ENCODE data around the gene ATG16L2. TPM values are rescaled to one million over a fixed set of nuclear protein-coding genes. Genes with fewer than 3 reads are reported as not detected.

Gene ATG16L2
- total and polyA plus RNA-seq, 2 of the 4 experiments (the other 2 are of a cell fraction): 1.3 to 12.7 TPM

- Histone ChIP-seq H2BK20ac (ENCODE audit: low read depth, low read length) (no peak overlapping the region), H4K20me1 (ENCODE audit: insufficient read depth, low read length) (peaks cover 5% of the 10 kb centered on the region; the same call in 1 of the 2 replicates), H3K23ac (ENCODE audit: low read depth, low read length) (no peak overlapping the region), H3K36me3 (ENCODE audit: control insufficient read depth, insufficient read depth, low read length) (no peaks in the 10 kb centered on the region), H3K56ac (ENCODE audit: extremely low read depth, insufficient read depth, low read length) (no peak overlapping the region), H3K4me2 (ENCODE audit: low read depth, low read length) (no peak overlapping the region), H3K4me1 (ENCODE audit: control insufficient read depth, insufficient read depth, low read length) (peaks cover 16% of the 10 kb centered on the region), H2AK5ac (ENCODE audit: low read depth, low read length) (no peak overlapping the region), H3K9me3 (ENCODE audit: control insufficient read depth, insufficient read depth, low read length) (no peaks in the 10 kb centered on the region), H2BK15ac (ENCODE audit: low read depth, low read length) (no peak overlapping the region), H3K4me3 (ENCODE audit: insufficient read depth, low read depth, low read length) (no peak overlapping the region), H3K18ac (ENCODE audit: low read depth, low read length) (no peak overlapping the region), H4K91ac (ENCODE audit: insufficient read depth, low read depth, low read length) (no peak overlapping the region), H2AK9ac (replicated peaks; ENCODE audit: low read depth, low read length, poor library complexity) (no peak overlapping the region), H2AFZ (replicated peaks; ENCODE audit: low read length, poor library complexity) (peak overlapping the region; percentile 8), H4K5ac (ENCODE audit: low read depth, low read length) (no peak overlapping the region), H2BK120ac (ENCODE audit: low read depth, low read length) (no peak overlapping the region), H3K27me3 (ENCODE audit: control insufficient read depth, insufficient read depth, low read length) (no peaks in the 10 kb centered on the region), H3K27ac (ENCODE audit: insufficient read depth, low read length) (no peak overlapping the region), H4K8ac (ENCODE audit: low read depth in 2 of 2, low read length in 2 of 2) (no peak overlapping the region), H3K14ac (replicated peaks; ENCODE audit: low read depth, low read length) (no peak overlapping the region), H3K79me1 (ENCODE audit: low read depth in 1 of 2, low read length in 2 of 2) (peaks cover 0 to 45% of the 10 kb centered on the region in 2 experiments; a peak in 2 of 4 replicates), H2BK5ac (ENCODE audit: low read depth, low read length, poor library complexity, severe bottlenecking) (no peak overlapping the region), H3K9me1 (ENCODE audit: insufficient read depth, low read length) (peaks cover 14% of the 10 kb centered on the region), H3K4ac (ENCODE audit: low read depth, low read length) (no peak overlapping the region), H3K9ac (ENCODE audit: low read depth, low read length) (no peak overlapping the region)
- DNase-seq (peak; percentile 65), ATAC-seq (ENCODE audit: low read depth) (no peak)
- CTCF ChIA-PET: no interaction called here
- dilution Hi-C loops (cut with HindIII; ENCODE audit: low sequenced_read_pairs, unreplicated experiment) (no loop called here), intact Hi-C loops (cut with micrococcal nuclease) (no loop called here), in situ Hi-C loops (cut with MboI; ENCODE audit: low sequenced_read_pairs) (no loop called here)
- BruUV-seq (replicated peaks): TSS peak; percentile 34
- POLR2A ChIA-PET (ENCODE audit: unreplicated experiment): no interaction called here
- TF ChIP-seq RCOR1 (IDR thresholded peaks at IDR 0.05; ENCODE audit: insufficient replicate concordance, low read length): no peak
- TF ChIP-seq CEBPB (IDR thresholded peaks at IDR 0.05; ENCODE audit: low read depth, low read length): peak; percentile 56; the same call in 1 of the 2 replicates
- WGBS, 2 experiments (ENCODE audit: extremely low coverage in 2 of 2, insufficient read length in 1 of 2): 27% methylated on average over 2 of the region's 4 CpGs; no CpG with 5 or more reads in 1 of the 2 experiments
These were observed 4.8 kb downstream of the ATG16L2 start for GRCh38 chr11:72818971-72819370.

All from IMR-90 (cell line).